Neural progenitor cell (in vitro differentiated cells): ENCODE data around the gene SPRED1. TPM values are rescaled to one million over a fixed set of nuclear protein-coding genes. Genes with fewer than 3 reads are reported as not detected.

Source experiments
- DNase-seq: peaks from one replicate; pipeline ENCODE4 v3.0.0-alpha.2; 2016; ENCODE audit warnings: low spot score
- H2AFZ ChIP-seq: fragments of 200-600 bp; sonication (generic); replicated peaks from 2 replicates; pipeline ENCODE4 v1.6.1; 2016; ENCODE audit warnings: antibody characterized with exemption
- H3F3A ChIP-seq: fragments of 200-600 bp; sonication (generic); 2 replicates; pipeline ENCODE4 v1.6.1; 2016; ENCODE audit warnings: antibody characterized with exemption, low read depth
- H3K27ac ChIP-seq: fragments of 200-600 bp; sonication (generic); 2 replicates; pipeline ENCODE4 v1.5.1; 2016; ENCODE audit warnings: mild to moderate bottlenecking
- H3K27me3 ChIP-seq: fragments of 200-600 bp; sonication (generic); 2 replicates; pipeline ENCODE4 v1.6.1; 2016; ENCODE audit warnings: mild to moderate bottlenecking, moderate library complexity
- H3K36me3 ChIP-seq: fragments of 200-600 bp; sonication (generic); 2 replicates; pipeline ENCODE4 v1.5.1; 2016
- H3K4me1 ChIP-seq: fragments of 200-600 bp; sonication (generic); 2 replicates; pipeline ENCODE4 v1.6.1; 2016; ENCODE audit warnings: mixed run types
- H3K4me2 ChIP-seq: fragments of 200-600 bp; sonication (generic); 2 replicates; pipeline ENCODE4 v1.6.1; 2016
- H3K4me3 ChIP-seq: fragments of 200-600 bp; sonication (generic); 2 replicates; pipeline ENCODE4 v1.5.1; 2016
- H3K79me2 ChIP-seq: fragments of 200-600 bp; sonication (generic); 2 replicates; pipeline ENCODE4 v1.6.1; 2016; ENCODE audit warnings: low read depth
- H3K9ac ChIP-seq: fragments of 200-600 bp; sonication (generic); 2 replicates; pipeline ENCODE4 v1.6.1; 2016
- H3K9me3 ChIP-seq: fragments of 200-600 bp; sonication (generic); 2 replicates; pipeline ENCODE4 v1.5.1; 2016; ENCODE audit warnings: low read depth
- H4K20me1 ChIP-seq: fragments of 200-600 bp; sonication (generic); 2 replicates; pipeline ENCODE4 v1.6.1; 2016; ENCODE audit warnings: low read depth
- H3K27ac Mint-ChIP-seq: 3 replicates; pipeline ENCODE4 v1.8.0; 2021; ENCODE audit warnings: mixed read lengths
- H3K27me3 Mint-ChIP-seq: 2 replicates; pipeline ENCODE4 v1.8.0; 2022; ENCODE audit warnings: low read depth, mild to moderate bottlenecking, inconsistent platforms, moderate library complexity, mixed read lengths; ENCODE audit not compliant: insufficient read depth
- H3K36me3 Mint-ChIP-seq: 3 replicates; pipeline ENCODE4 v1.8.0; 2021; ENCODE audit warnings: mixed read lengths
- H3K4me1 Mint-ChIP-seq: 3 replicates; pipeline ENCODE4 v1.8.0; 2021; ENCODE audit warnings: mixed read lengths
- H3K4me3 Mint-ChIP-seq: 3 replicates; pipeline ENCODE4 v1.8.0; 2021; ENCODE audit warnings: mild to moderate bottlenecking, moderate library complexity, mixed read lengths
- H3K9me3 Mint-ChIP-seq: 3 replicates; pipeline ENCODE4 v1.8.0; 2020; ENCODE audit warnings: mixed read lengths
- CTCF ChIP-seq: fragments of 200-600 bp; sonication (generic); IDR thresholded peaks from 2 replicates; pipeline ENCODE4 v1.5.1; 2017; ENCODE audit warnings: antibody characterized with exemption, mild to moderate bottlenecking
- EZH2 ChIP-seq: fragments of 200-600 bp; sonication (generic); IDR thresholded peaks from 2 replicates; pipeline ENCODE4 v1.6.1; 2017; ENCODE audit warnings: antibody characterized with exemption, mild to moderate bottlenecking, moderate library complexity
- EZH2phosphoT487 ChIP-seq: fragments of 200-600 bp; sonication (generic); IDR thresholded peaks from 2 replicates; pipeline ENCODE4 v1.6.1; 2017; ENCODE audit warnings: antibody characterized with exemption
- total RNA-seq: library from RNA; depleted of rRNA; stranded (reverse); fragments of >200 nt; gene quantifications from 2 replicates; pipeline ENCODE4 v1.2.3, GENCODE V29; 2015; ENCODE audit warnings: low replicate concordance

Gene SPRED1
- total RNA-seq, 1 donor from 2014 or later = 49.3 TPM

- no peak overlapping the region for H3K27ac Mint-ChIP-seq
- no peak overlapping the region for H3K4me2 ChIP-seq
- no peaks in the 10 kb centered on the region for H3K79me2 ChIP-seq
- no peaks in the 10 kb centered on the region for H3F3A ChIP-seq
- no peaks in the 10 kb centered on the region for H3K9me3 ChIP-seq
- H3K27me3 ChIP-seq = no peaks in the 10 kb centered on the region
- H3K36me3 Mint-ChIP-seq = no peaks in the 10 kb centered on the region
- DNase-seq = no peak
- TF ChIP-seq EZH2 (no peak), CTCF (no peak), EZH2phosphoT487 (no peak)
- no peak overlapping the region for H3K4me3 Mint-ChIP-seq
- H3K27ac ChIP-seq = no peak overlapping the region
- H3K36me3 ChIP-seq = no peaks in the 10 kb centered on the region
- H2AFZ ChIP-seq = no peak overlapping the region
- H3K9me3 Mint-ChIP-seq = no peaks in the 10 kb centered on the region
- no peaks in the 10 kb centered on the region for H3K27me3 Mint-ChIP-seq
- H3K9ac ChIP-seq = no peak overlapping the region
- no peaks in the 10 kb centered on the region for H3K4me1 ChIP-seq
- H3K4me3 ChIP-seq = no peak overlapping the region
- H3K4me1 Mint-ChIP-seq = no peaks in the 10 kb centered on the region
- H4K20me1 ChIP-seq = no peaks in the 10 kb centered on the region
Measured at GRCh38 chr15:38369936-38370478, 117.4 kb downstream of the SPRED1 start.

- Histone ChIP-seq H3K36me3 (no peaks in the 10 kb centered on the region), H2AFZ (no peak overlapping the region), H3K9ac (no peak overlapping the region), H3K9me3 (no peaks in the 10 kb centered on the region), H4K20me1 (no peaks in the 10 kb centered on the region), H3K27me3 (no peaks in the 10 kb centered on the region), H3K4me1 (no peaks in the 10 kb centered on the region), H3K4me2 (no peak overlapping the region), H3K79me2 (no peaks in the 10 kb centered on the region), H3F3A (no peaks in the 10 kb centered on the region), H3K27ac (no peak overlapping the region), H3K4me3 (no peak overlapping the region)
- DNase-seq = no peak
- Mint-ChIP-seq H3K27me3 (no peaks in the 10 kb centered on the region), H3K4me1 (peaks cover 2% of the 10 kb centered on the region), H3K4me3 (no peak overlapping the region), H3K9me3 (no peaks in the 10 kb centered on the region), H3K36me3 (no peaks in the 10 kb centered on the region), H3K27ac (no peak overlapping the region)
- TF ChIP-seq CTCF (no peak), EZH2phosphoT487 (no peak), EZH2 (no peak)
Measured at GRCh38 chr15:38373016-38373415, 120.4 kb downstream of the SPRED1 start.

GRCh38 chr15:38374029-38374428 lies 121.4 kb downstream of the SPRED1 start:
- no peaks in the 10 kb centered on the region for H3K27me3 ChIP-seq
- H2AFZ ChIP-seq = no peak overlapping the region
- Mint-ChIP-seq H3K4me3 (no peak overlapping the region), H3K27me3 (no peaks in the 10 kb centered on the region), H3K27ac (no peak overlapping the region), H3K4me1 (peaks cover 5% of the 10 kb centered on the region), H3K9me3 (no peaks in the 10 kb centered on the region), H3K36me3 (no peaks in the 10 kb centered on the region)
- no peaks in the 10 kb centered on the region for H3K4me1 ChIP-seq
- H3K4me2 ChIP-seq = no peak overlapping the region
- H3K9ac ChIP-seq = no peak overlapping the region
- no peak for DNase-seq
- H3K36me3 ChIP-seq = no peaks in the 10 kb centered on the region
- H4K20me1 ChIP-seq = no peaks in the 10 kb centered on the region
- no peak overlapping the region for H3K27ac ChIP-seq
- no peaks in the 10 kb centered on the region for H3K9me3 ChIP-seq
- no peaks in the 10 kb centered on the region for H3F3A ChIP-seq
- no peak overlapping the region for H3K4me3 ChIP-seq
- TF ChIP-seq CTCF (no peak), EZH2phosphoT487 (no peak), EZH2 (no peak)
- H3K79me2 ChIP-seq = no peaks in the 10 kb centered on the region
